ENCODE data around the gene PCBP2. TPM values are rescaled to one million over a fixed set of nuclear protein-coding genes. Genes with fewer than 3 reads are reported as not detected.
A peak's percentile ranks its signal among the peaks of the same experiment; 100 is the strongest.

PCBP2 gene
- total and polyA plus RNA-seq, 12 donors: 255 to 1,158 (median 546) TPM

DNA sequence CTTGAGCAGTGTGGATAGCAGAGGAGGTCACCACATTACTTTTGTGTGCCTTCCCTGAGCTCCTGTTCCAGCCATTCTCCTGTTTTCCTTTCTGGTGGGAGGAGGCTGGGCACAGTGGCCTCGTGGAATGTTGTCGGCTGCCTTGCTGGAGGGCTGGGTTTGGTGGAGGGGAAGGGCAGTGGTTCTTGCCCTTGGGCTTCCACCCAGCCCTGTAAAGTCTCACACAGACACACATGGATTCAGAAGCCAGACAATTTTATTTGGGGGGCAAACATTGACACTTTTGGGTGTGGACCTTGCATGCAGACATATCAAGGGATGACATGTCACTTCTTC lies 54.5 kb downstream of the PCBP2 start:
- no peak for TF ChIP-seq POLR2A (IDR thresholded peaks at IDR 0.05)
- TF ChIP-seq, protein P1, sequence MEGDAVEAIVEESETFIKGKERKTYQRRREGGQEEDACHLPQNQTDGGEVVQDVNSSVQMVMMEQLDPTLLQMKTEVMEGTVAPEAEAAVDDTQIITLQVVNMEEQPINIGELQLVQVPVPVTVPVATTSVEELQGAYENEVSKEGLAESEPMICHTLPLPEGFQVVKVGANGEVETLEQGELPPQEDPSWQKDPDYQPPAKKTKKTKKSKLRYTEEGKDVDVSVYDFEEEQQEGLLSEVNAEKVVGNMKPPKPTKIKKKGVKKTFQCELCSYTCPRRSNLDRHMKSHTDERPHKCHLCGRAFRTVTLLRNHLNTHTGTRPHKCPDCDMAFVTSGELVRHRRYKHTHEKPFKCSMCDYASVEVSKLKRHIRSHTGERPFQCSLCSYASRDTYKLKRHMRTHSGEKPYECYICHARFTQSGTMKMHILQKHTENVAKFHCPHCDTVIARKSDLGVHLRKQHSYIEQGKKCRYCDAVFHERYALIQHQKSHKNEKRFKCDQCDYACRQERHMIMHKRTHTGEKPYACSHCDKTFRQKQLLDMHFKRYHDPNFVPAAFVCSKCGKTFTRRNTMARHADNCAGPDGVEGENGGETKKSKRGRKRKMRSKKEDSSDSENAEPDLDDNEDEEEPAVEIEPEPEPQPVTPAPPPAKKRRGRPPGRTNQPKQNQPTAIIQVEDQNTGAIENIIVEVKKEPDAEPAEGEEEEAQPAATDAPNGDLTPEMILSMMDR (IDR thresholded peaks at IDR 0.05): no peak
- 24 to 36% (median 35%) methylated on average over 2 of the region's 2 CpGs; no CpG with 5 or more reads in 1 of the 4 donors for WGBS, 4 donors
- H3K4me3 ChIP-seq: no peak overlapping the region
- no peaks in the 10 kb centered on the region for H3K9me3 ChIP-seq (replicated peaks in 1 of 3)
- H3K4me1 ChIP-seq (replicated peaks in 1 of 2): peaks cover 14 to 37% of the 10 kb centered on the region in 2 donors
- H3K27ac ChIP-seq: peak overlapping the region in 3 of 5 donors; percentile 74 to 90 (median 78)
- peaks cover 0 to 43% of the 10 kb centered on the region in 2 donors for H3K36me3 ChIP-seq (replicated peaks in 1 of 2)
- intact Hi-C loops (cut with DNase I): loop anchor here in 1 of 2 donors (5.0 to 10.0 kb wide), 2 partner anchors 154 to 182 kb away; partner anchors contain the start of gene AAAS
- DNase-seq: peak in 1 of 7 donors; percentile 52
- H3K27me3 ChIP-seq: no peaks in the 10 kb centered on the region

DNA sequence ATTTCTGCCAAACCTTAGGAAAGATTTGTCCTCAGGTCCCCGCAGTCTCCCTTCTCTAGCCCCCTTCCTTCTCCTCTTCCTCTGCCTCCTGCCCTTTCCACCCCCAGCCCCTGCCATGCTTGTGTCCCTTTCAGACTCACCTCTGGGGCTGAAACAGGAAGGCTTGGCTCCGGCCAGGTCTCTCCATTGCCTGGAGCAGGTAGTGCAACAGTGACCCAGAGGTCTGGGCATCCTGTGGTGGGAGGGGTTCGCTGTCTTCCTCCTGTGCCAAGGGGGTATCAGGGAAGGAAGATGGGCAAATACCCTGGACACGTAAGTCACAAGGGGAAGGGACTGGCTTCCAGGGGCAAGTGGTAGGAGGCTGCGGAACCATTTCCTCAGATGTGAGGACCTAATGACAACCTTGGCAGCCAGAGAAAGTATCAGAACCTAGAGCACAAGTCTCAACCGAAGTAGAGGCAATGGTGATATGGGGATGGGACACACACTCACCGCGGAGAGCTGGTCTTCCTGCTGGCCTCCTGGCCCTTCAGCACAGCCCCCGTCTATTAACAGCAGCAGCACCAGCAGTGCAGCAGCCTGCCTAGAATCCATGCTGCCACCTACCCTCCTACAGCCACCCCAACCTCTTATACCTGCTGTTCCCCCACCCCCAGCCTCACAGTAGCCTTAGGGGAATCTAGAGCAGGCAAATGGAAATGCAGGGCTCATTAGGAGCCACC lies 55.1 kb downstream of the PCBP2 start, which contains the start of gene NPFF:
Gene NPFF, minus strand, starts transcription at position 604 of the 722 bp plus-strand sequence. Its CDS starts 10 bp downstream, at position 594.
- peak within 1 kb of the TSS in 3 of 5 donors; percentile 74 to 90 (median 78) for H3K27ac ChIP-seq
- 85 to 98% (median 88%) methylated on average over 6 to 9 of the region's 9 CpGs for WGBS, 4 donors
- H3K36me3 ChIP-seq (replicated peaks in 1 of 2): peaks cover 0 to 49% of the 10 kb centered on the region in 2 donors
- H3K9me3 ChIP-seq (replicated peaks in 1 of 3): no peaks in the 10 kb centered on the region
- TF ChIP-seq, protein P1 (IDR thresholded peaks at IDR 0.05): no peak
- TF ChIP-seq POLR2A (IDR thresholded peaks at IDR 0.05): no peak
- DNase-seq: no peak
- H3K27me3 ChIP-seq: no peaks in the 10 kb centered on the region
- intact Hi-C loops (cut with DNase I): loop anchor here in 1 of 2 donors (5.0 to 10.0 kb wide), 2 partner anchors 155 to 182 kb away; partner anchors contain the start of gene AAAS
- peaks cover 8 to 31% of the 10 kb centered on the region in 2 donors for H3K4me1 ChIP-seq (replicated peaks in 1 of 2)
- H3K4me3 ChIP-seq: no peak within 1 kb of the TSS

DNA sequence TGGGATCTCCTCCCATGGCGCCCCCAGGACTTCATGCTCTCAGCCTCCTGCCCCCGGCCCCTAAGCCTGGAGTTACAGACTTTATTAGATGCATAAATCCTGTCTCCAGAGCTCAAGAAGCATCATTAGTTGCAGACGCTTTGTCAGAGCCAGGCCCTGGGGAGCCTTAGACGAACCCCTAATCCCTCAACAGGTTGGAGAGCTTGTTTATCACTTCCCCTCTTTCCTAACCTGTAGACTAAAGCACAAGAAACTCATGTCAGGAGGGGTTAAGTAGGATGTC lies 55.6 kb downstream of the PCBP2 start:
- no peak overlapping the region for H3K27ac ChIP-seq
- peaks cover 7 to 26% of the 10 kb centered on the region in 2 donors for H3K4me1 ChIP-seq (replicated peaks in 1 of 2)
- DNase-seq: no peak
- no peak overlapping the region for H3K4me3 ChIP-seq
- no peaks in the 10 kb centered on the region for H3K27me3 ChIP-seq
- H3K9me3 ChIP-seq (replicated peaks in 1 of 3): no peaks in the 10 kb centered on the region
- intact Hi-C loops (cut with DNase I): loop anchor here in 1 of 2 donors (5.0 to 10.0 kb wide), 2 partner anchors 155 to 183 kb away; partner anchors contain the start of gene AAAS
- H3K36me3 ChIP-seq (replicated peaks in 1 of 2): peaks cover 0 to 54% of the 10 kb centered on the region in 2 donors
- 71 to 85% (median 81%) methylated on average over 4 of the region's 4 CpGs for WGBS, 4 donors
- no peak for TF ChIP-seq POLR2A (IDR thresholded peaks at IDR 0.05)
- TF ChIP-seq, protein P1 (IDR thresholded peaks at IDR 0.05): no peak

DNA sequence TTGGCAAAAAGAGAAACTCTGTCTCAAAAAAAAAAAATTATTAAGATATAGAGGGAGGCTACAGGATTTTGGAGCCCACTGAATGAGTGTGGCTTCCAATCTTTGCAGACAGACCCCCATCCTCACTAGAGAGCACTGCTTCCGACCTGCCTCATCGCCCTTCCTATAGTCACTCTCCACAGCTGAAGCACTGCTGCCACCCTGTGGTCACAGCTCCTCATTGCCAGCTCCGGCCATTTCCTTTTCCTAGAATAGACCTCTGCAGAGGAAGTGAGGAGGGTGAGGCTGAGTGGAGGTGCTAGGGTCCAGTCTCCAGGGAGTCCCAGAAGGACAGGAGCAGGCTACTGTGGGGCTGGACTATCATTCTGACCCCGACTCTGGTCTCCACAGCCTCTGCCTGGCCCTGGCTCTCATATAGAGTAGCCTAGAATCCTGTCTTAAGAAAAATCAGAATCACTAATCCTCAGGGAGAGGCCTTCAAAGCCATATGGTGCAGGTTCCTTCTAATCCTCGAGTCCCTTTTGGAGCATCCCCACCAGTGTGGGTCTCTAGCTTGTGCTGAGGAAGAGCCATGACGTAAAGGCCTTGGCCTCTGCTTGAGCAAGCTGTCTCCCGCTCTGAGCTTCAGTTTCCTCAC lies 56.8 kb downstream of the PCBP2 start:
- no peak overlapping the region for H3K4me3 ChIP-seq
- DNase-seq: peak; percentile 80 to 95 (median 86)
- H3K36me3 ChIP-seq (replicated peaks in 1 of 2): peaks cover 0 to 65% of the 10 kb centered on the region in 2 donors
- WGBS, 4 donors: 21 to 34% (median 27%) methylated on average over 6 to 7 of the region's 7 CpGs
- peak overlapping the region in 2 of 5 donors; percentile 29 to 45 for H3K27ac ChIP-seq
- intact Hi-C loops (cut with DNase I): loop anchor here in 1 of 2 donors (5.0 to 10.0 kb wide), 2 partner anchors 156 to 184 kb away; partner anchors contain the start of gene AAAS
- peaks cover 7 to 19% of the 10 kb centered on the region in 2 donors for H3K4me1 ChIP-seq (replicated peaks in 1 of 2)
- H3K27me3 ChIP-seq: no peaks in the 10 kb centered on the region
- no peak for TF ChIP-seq POLR2A (IDR thresholded peaks at IDR 0.05)
- TF ChIP-seq, protein P1 (IDR thresholded peaks at IDR 0.05): peak; percentile 81 to 95 (median 92)
- H3K9me3 ChIP-seq (replicated peaks in 1 of 3): no peaks in the 10 kb centered on the region

Measured in adrenal gland (tissue), 12 donors.